ENCODE measurements around the gene SLC6A17. TPM values are rescaled to one million over a fixed set of nuclear protein-coding genes. Genes with fewer than 3 reads are reported as not detected.

The SLC6A17 gene
- polyA plus RNA-seq, 3 donors: not detected

DNA sequence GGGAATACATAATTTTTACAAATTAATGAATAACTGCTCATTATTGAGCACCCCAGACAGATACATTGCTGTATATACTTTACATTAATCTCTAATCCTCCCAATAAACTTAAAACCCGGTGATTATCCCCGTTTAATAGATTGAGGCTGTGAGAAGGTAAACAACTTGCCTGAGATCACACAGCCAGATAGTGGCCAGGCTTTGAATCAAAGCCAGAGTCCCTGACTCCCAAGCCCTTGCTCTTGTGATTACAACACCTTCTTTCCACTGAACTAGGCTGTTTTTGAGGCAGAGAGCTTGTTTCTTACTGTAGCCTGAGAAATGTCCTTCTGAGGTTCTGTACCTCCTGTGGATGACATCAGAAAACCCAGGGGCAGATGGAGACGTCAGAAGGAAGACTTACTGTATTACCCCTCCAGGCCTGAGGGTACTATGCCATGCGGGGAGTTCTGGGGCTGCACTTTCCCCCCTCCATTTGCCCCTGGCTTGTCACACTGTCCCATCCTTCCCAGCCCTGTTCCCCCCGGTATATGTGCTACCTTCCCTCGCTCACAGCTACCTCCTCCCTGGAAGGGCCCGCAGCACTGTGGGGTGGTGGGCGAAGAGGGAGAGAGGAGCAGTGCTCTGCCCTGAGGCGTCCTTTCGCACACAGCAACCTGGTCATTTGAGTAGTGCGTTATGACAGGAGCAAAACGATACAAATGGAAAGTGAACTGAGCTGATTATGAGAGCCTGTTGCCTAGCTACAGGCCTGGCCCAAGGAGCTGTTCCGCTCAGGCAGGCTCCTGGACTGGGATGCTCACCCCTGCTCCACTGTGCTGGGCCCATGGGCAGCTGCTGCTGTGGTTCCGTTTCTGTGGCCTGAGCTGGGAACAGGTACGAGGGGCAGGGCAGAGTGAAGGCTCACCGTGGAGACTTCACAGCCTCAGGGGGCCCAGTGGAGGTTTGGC, 64.4 kb downstream of the SLC6A17 start:
- H3K36me3 ChIP-seq (replicated peaks in 1 of 2; ENCODE audit: control insufficient read depth in 1 of 2, insufficient read depth in 2 of 2, low read length in 2 of 2): no peaks in the 10 kb centered on the region
- Mint-ChIP-seq H3K27ac (peak overlapping the region in 2 of 7 donors; percentile 32 to 41), H3K9me3 (peaks cover 0 to 13% (median 3%) of the 10 kb centered on the region in 7 donors), H3K4me1 (peaks cover 15% of the 10 kb centered on the region), H3K27me3 (ENCODE audit: low read depth in 3 of 3) (peaks cover 25 to 35% (median 31%) of the 10 kb centered on the region in 3 donors), H3K4me3 (no peak overlapping the region), H3K36me3 (peaks cover 13 to 16% of the 10 kb centered on the region in 2 donors)
- H3K9ac ChIP-seq (ENCODE audit: insufficient read depth, low read length, poor library complexity, severe bottlenecking): no peak overlapping the region
- no peak for DNase-seq
- no peak overlapping the region for H2AFZ ChIP-seq (ENCODE audit: insufficient read depth, low read depth, low read length, poor library complexity, severe bottlenecking)
- intact Hi-C loops (cut with micrococcal nuclease): no loop called here
- H3K4me1 ChIP-seq (ENCODE audit: control insufficient read depth in 1 of 2, insufficient read depth in 2 of 2, low read length in 2 of 2): peaks cover 9 to 26% of the 10 kb centered on the region in 2 donors
- no peaks in the 10 kb centered on the region for H4K20me1 ChIP-seq (ENCODE audit: insufficient read depth, low read length)
- WGBS (ENCODE audit: insufficient coverage): 94% methylated on average over 10 of the region's 16 CpGs
- TF ChIP-seq, protein P1, sequence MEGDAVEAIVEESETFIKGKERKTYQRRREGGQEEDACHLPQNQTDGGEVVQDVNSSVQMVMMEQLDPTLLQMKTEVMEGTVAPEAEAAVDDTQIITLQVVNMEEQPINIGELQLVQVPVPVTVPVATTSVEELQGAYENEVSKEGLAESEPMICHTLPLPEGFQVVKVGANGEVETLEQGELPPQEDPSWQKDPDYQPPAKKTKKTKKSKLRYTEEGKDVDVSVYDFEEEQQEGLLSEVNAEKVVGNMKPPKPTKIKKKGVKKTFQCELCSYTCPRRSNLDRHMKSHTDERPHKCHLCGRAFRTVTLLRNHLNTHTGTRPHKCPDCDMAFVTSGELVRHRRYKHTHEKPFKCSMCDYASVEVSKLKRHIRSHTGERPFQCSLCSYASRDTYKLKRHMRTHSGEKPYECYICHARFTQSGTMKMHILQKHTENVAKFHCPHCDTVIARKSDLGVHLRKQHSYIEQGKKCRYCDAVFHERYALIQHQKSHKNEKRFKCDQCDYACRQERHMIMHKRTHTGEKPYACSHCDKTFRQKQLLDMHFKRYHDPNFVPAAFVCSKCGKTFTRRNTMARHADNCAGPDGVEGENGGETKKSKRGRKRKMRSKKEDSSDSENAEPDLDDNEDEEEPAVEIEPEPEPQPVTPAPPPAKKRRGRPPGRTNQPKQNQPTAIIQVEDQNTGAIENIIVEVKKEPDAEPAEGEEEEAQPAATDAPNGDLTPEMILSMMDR (IDR thresholded peaks at IDR 0.05): no peak
- H3K9me3 ChIP-seq (replicated peaks in 1 of 2; ENCODE audit: control insufficient read depth in 1 of 2, insufficient read depth in 1 of 2, low read length in 2 of 2): peaks cover 0 to 8% of the 10 kb centered on the region in 2 donors
- peaks cover 12 to 31% of the 10 kb centered on the region in 2 donors for H3K27me3 ChIP-seq (ENCODE audit: control insufficient read depth in 2 of 2, insufficient read depth in 2 of 2, low read length in 2 of 2)
- no peak overlapping the region for H3K4me3 ChIP-seq (replicated peaks in 1 of 3; ENCODE audit: low read depth in 2 of 3, low read length in 3 of 3)
- no peak overlapping the region for H3K4me2 ChIP-seq (replicated peaks; ENCODE audit: extremely low read depth, low read length, poor library complexity, severe bottlenecking)
- H3K27ac ChIP-seq (ENCODE audit: low read depth in 1 of 2, low read length in 2 of 2): no peak overlapping the region
- H3K79me2 ChIP-seq (ENCODE audit: insufficient read depth, low read length): no peaks in the 10 kb centered on the region

DNA sequence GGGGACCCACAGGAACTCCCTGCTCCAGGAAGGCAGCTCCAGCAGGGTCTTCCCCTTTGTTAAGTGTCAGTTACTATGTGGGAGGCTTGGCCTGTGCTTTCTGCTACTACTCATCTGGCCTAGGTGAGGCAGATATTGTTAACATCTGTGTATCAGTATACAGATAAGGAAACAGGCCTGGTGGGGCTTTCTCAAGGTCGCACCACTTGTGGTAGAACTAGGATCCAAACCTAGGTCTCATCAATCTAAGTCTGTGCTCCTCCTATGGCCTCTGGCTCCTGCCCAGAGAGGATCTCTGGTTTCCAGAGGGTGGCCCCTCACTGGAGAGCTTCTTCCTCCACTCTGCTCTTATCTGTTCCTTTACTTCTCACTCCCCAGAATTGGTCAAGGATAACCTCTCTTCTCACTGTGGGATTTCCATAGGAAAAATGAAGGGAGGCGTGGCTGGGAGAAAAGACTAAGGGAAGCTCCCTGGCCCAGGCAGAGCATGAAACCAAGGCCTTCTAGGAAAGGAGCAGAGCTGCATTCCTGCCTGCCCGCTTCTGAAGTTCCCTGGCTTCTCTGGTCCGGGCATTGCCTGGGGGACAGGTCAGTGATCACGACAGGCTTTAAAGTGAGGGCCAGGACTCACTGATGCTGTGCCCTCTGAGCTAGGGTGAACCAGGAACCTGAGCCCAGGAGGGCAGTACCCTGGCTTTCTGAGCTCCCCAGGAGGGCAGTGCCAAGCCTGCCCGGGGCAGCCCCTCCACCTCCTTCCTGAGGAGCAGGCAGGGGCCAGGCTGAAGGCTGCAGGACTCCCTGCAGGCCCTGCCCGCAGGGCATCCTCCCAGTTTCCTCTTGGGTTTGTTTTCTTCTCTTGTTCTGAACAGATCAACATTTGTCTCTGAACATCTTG, 65.6 kb downstream of the SLC6A17 start:
- Histone ChIP-seq H3K4me1 (ENCODE audit: control insufficient read depth in 1 of 2, insufficient read depth in 2 of 2, low read length in 2 of 2) (peaks cover 6 to 17% of the 10 kb centered on the region in 2 donors), H3K27ac (ENCODE audit: low read depth in 1 of 2, low read length in 2 of 2) (no peak overlapping the region), H4K20me1 (ENCODE audit: insufficient read depth, low read length) (no peaks in the 10 kb centered on the region), H3K27me3 (ENCODE audit: control insufficient read depth in 2 of 2, insufficient read depth in 2 of 2, low read length in 2 of 2) (peaks cover 12 to 29% of the 10 kb centered on the region in 2 donors), H3K9ac (ENCODE audit: insufficient read depth, low read length, poor library complexity, severe bottlenecking) (no peak overlapping the region), H3K4me3 (replicated peaks in 1 of 3; ENCODE audit: low read depth in 2 of 3, low read length in 3 of 3) (no peak overlapping the region), H3K79me2 (ENCODE audit: insufficient read depth, low read length) (no peaks in the 10 kb centered on the region), H3K36me3 (replicated peaks in 1 of 2; ENCODE audit: control insufficient read depth in 1 of 2, insufficient read depth in 2 of 2, low read length in 2 of 2) (no peaks in the 10 kb centered on the region), H2AFZ (ENCODE audit: insufficient read depth, low read depth, low read length, poor library complexity, severe bottlenecking) (no peak overlapping the region), H3K9me3 (replicated peaks in 1 of 2; ENCODE audit: control insufficient read depth in 1 of 2, insufficient read depth in 1 of 2, low read length in 2 of 2) (peaks cover 0 to 8% of the 10 kb centered on the region in 2 donors), H3K4me2 (replicated peaks; ENCODE audit: extremely low read depth, low read length, poor library complexity, severe bottlenecking) (no peak overlapping the region)
- peak overlapping the region in 1 of 7 donors; percentile 33 for H3K27ac Mint-ChIP-seq
- TF ChIP-seq, protein P1 (IDR thresholded peaks at IDR 0.05): no peak
- peaks cover 23 to 32% (median 31%) of the 10 kb centered on the region in 3 donors for H3K27me3 Mint-ChIP-seq (ENCODE audit: low read depth in 3 of 3)
- H3K36me3 Mint-ChIP-seq: peaks cover 13 to 16% of the 10 kb centered on the region in 2 donors
- no peak for DNase-seq
- no peak overlapping the region for H3K4me3 Mint-ChIP-seq
- 95% methylated on average over 7 of the region's 7 CpGs for WGBS (ENCODE audit: insufficient coverage)
- peaks cover 14% of the 10 kb centered on the region for H3K4me1 Mint-ChIP-seq
- intact Hi-C loops (cut with micrococcal nuclease): no loop called here
- H3K9me3 Mint-ChIP-seq: peaks cover 0 to 13% (median 3%) of the 10 kb centered on the region in 7 donors
